ENCODE measurements around the gene MRPS22.
"Not testable (repeated sequence)": the region's sequence is repeated elsewhere in the genome, so short reads cannot be mapped to it uniquely, and the experiment has no call there.

The MRPS22 gene

GRCh38 chr3:139326707-139327106, 17.1 kb upstream of the MRPS22 start:
- no peak overlapping the region for H3K9ac ChIP-seq (ENCODE audit: low read length)
- H3K9me3 ChIP-seq (ENCODE audit: control insufficient read depth, low read length) = no peaks in the 10 kb centered on the region
- H3K4me1 ChIP-seq (ENCODE audit: control insufficient read depth, insufficient read depth, low read length) = peaks cover 5% of the 10 kb centered on the region
- H3K4me3 ChIP-seq (ENCODE audit: low read length) = no peak overlapping the region
- H3K36me3 ChIP-seq (ENCODE audit: control insufficient read depth, insufficient read depth, low read length) = no peaks in the 10 kb centered on the region
- H3K27me3 ChIP-seq (ENCODE audit: control insufficient read depth, insufficient read depth, low read length) = peaks cover 22% of the 10 kb centered on the region

- Histone ChIP-seq H3K4me1 (ENCODE audit: control insufficient read depth, insufficient read depth, low read length) (peaks cover 5% of the 10 kb centered on the region), H3K9ac (ENCODE audit: low read length) (no peak overlapping the region), H3K4me3 (ENCODE audit: low read length) (no peak overlapping the region), H3K36me3 (ENCODE audit: control insufficient read depth, insufficient read depth, low read length) (no peaks in the 10 kb centered on the region), H3K27me3 (ENCODE audit: control insufficient read depth, insufficient read depth, low read length) (peaks cover 22% of the 10 kb centered on the region), H3K9me3 (ENCODE audit: control insufficient read depth, low read length) (no peaks in the 10 kb centered on the region)
Observed at GRCh38 chr3:139327231-139327630, 16.6 kb upstream of the MRPS22 start.

GRCh38 chr3:139327861-139328260, 16.0 kb upstream of the MRPS22 start:
- Histone ChIP-seq H3K9me3 (ENCODE audit: control insufficient read depth, low read length) (no peaks in the 10 kb centered on the region), H3K27me3 (ENCODE audit: control insufficient read depth, insufficient read depth, low read length) (peaks cover 22% of the 10 kb centered on the region), H3K4me1 (ENCODE audit: control insufficient read depth, insufficient read depth, low read length) (peaks cover 5% of the 10 kb centered on the region), H3K36me3 (ENCODE audit: control insufficient read depth, insufficient read depth, low read length) (no peaks in the 10 kb centered on the region), H3K9ac (ENCODE audit: low read length) (no peak overlapping the region), H3K4me3 (ENCODE audit: low read length) (no peak overlapping the region)

GRCh38 chr3:139328356-139328755, 15.5 kb upstream of the MRPS22 start:
- Histone ChIP-seq H3K9me3 (ENCODE audit: control insufficient read depth, low read length) (no peaks in the 10 kb centered on the region), H3K36me3 (ENCODE audit: control insufficient read depth, insufficient read depth, low read length) (no peaks in the 10 kb centered on the region), H3K4me3 (ENCODE audit: low read length) (no peak overlapping the region), H3K4me1 (ENCODE audit: control insufficient read depth, insufficient read depth, low read length) (peaks cover 5% of the 10 kb centered on the region), H3K9ac (ENCODE audit: low read length) (no peak overlapping the region), H3K27me3 (ENCODE audit: control insufficient read depth, insufficient read depth, low read length) (peaks cover 22% of the 10 kb centered on the region)

- Histone ChIP-seq H3K27me3 (ENCODE audit: control insufficient read depth, insufficient read depth, low read length) (peaks cover 22% of the 10 kb centered on the region), H3K9ac (ENCODE audit: low read length) (no peak overlapping the region), H3K9me3 (ENCODE audit: control insufficient read depth, low read length) (no peaks in the 10 kb centered on the region), H3K4me1 (ENCODE audit: control insufficient read depth, insufficient read depth, low read length) (peaks cover 5% of the 10 kb centered on the region), H3K4me3 (ENCODE audit: low read length) (no peak overlapping the region), H3K36me3 (ENCODE audit: control insufficient read depth, insufficient read depth, low read length) (no peaks in the 10 kb centered on the region)
Observed at GRCh38 chr3:139329364-139329850, 14.4 kb upstream of the MRPS22 start.

- no peak overlapping the region for H3K4me3 ChIP-seq (ENCODE audit: low read length)
- H3K9ac ChIP-seq (ENCODE audit: low read length) = no peak overlapping the region
- peaks cover 22% of the 10 kb centered on the region for H3K27me3 ChIP-seq (ENCODE audit: control insufficient read depth, insufficient read depth, low read length)
- H3K4me1 ChIP-seq (ENCODE audit: control insufficient read depth, insufficient read depth, low read length) = peaks cover 5% of the 10 kb centered on the region
- no peaks in the 10 kb centered on the region for H3K36me3 ChIP-seq (ENCODE audit: control insufficient read depth, insufficient read depth, low read length)
- H3K9me3 ChIP-seq (ENCODE audit: control insufficient read depth, low read length) = no peaks in the 10 kb centered on the region
Observed at GRCh38 chr3:139332092-139332491, 11.7 kb upstream of the MRPS22 start.

GRCh38 chr3:139334675-139335074, 9.1 kb upstream of the MRPS22 start:
- H3K4me3 ChIP-seq (ENCODE audit: low read length); H3K9ac ChIP-seq (ENCODE audit: low read length); H3K4me1 ChIP-seq (ENCODE audit: control insufficient read depth, insufficient read depth, low read length); H3K9me3 ChIP-seq (ENCODE audit: control insufficient read depth, low read length); H3K27me3 ChIP-seq (ENCODE audit: control insufficient read depth, insufficient read depth, low read length); H3K36me3 ChIP-seq (ENCODE audit: control insufficient read depth, insufficient read depth, low read length): not testable (repeated sequence)

GRCh38 chr3:139338405-139338804, 5.4 kb upstream of the MRPS22 start:
- H3K4me1 ChIP-seq (ENCODE audit: control insufficient read depth, insufficient read depth, low read length) = no peaks in the 10 kb centered on the region
- H3K36me3 ChIP-seq (ENCODE audit: control insufficient read depth, insufficient read depth, low read length) = no peaks in the 10 kb centered on the region
- no peak overlapping the region for H3K4me3 ChIP-seq (ENCODE audit: low read length)
- H3K27me3 ChIP-seq (ENCODE audit: control insufficient read depth, insufficient read depth, low read length) = no peaks in the 10 kb centered on the region
- no peaks in the 10 kb centered on the region for H3K9me3 ChIP-seq (ENCODE audit: control insufficient read depth, low read length)
- H3K9ac ChIP-seq (ENCODE audit: low read length) = no peak overlapping the region

- no peak overlapping the region for H3K9ac ChIP-seq (ENCODE audit: low read length)
- no peak overlapping the region for H3K4me3 ChIP-seq (ENCODE audit: low read length)
- no peaks in the 10 kb centered on the region for H3K36me3 ChIP-seq (ENCODE audit: control insufficient read depth, insufficient read depth, low read length)
- H3K27me3 ChIP-seq (ENCODE audit: control insufficient read depth, insufficient read depth, low read length) = no peaks in the 10 kb centered on the region
- no peaks in the 10 kb centered on the region for H3K9me3 ChIP-seq (ENCODE audit: control insufficient read depth, low read length)
- H3K4me1 ChIP-seq (ENCODE audit: control insufficient read depth, insufficient read depth, low read length) = no peaks in the 10 kb centered on the region
Observed at GRCh38 chr3:139339219-139339906, 4.5 kb upstream of the MRPS22 start.

- Histone ChIP-seq H3K27me3 (ENCODE audit: control insufficient read depth, insufficient read depth, low read length) (no peaks in the 10 kb centered on the region), H3K36me3 (ENCODE audit: control insufficient read depth, insufficient read depth, low read length) (no peaks in the 10 kb centered on the region), H3K9ac (ENCODE audit: low read length) (no peak overlapping the region)
Observed at GRCh38 chr3:139340784-139341183, 3.0 kb upstream of the MRPS22 start.

GRCh38 chr3:139342054-139342453, 1.8 kb upstream of the MRPS22 start:
- no peaks in the 10 kb centered on the region for H3K9me3 ChIP-seq (ENCODE audit: control insufficient read depth, low read length)
- H3K36me3 ChIP-seq (ENCODE audit: control insufficient read depth, insufficient read depth, low read length) = no peaks in the 10 kb centered on the region

More at GRCh38 chr3:139340784-139341183, 3.0 kb upstream of the MRPS22 start:
- Histone ChIP-seq H3K4me1 (ENCODE audit: control insufficient read depth, insufficient read depth, low read length) (no peaks in the 10 kb centered on the region), H3K9me3 (ENCODE audit: control insufficient read depth, low read length) (no peaks in the 10 kb centered on the region), H3K4me3 (ENCODE audit: low read length) (no peak overlapping the region)

GRCh38 chr3:139346771-139347170, 3.0 kb downstream of the MRPS22 start:
- no peaks in the 10 kb centered on the region for H3K4me1 ChIP-seq (ENCODE audit: control insufficient read depth, insufficient read depth, low read length)
- H3K36me3 ChIP-seq (ENCODE audit: control insufficient read depth, insufficient read depth, low read length) = peaks cover 25% of the 10 kb centered on the region
- H3K4me3 ChIP-seq (ENCODE audit: low read length) = no peak overlapping the region
- no peak overlapping the region for H3K9ac ChIP-seq (ENCODE audit: low read length)
- no peaks in the 10 kb centered on the region for H3K27me3 ChIP-seq (ENCODE audit: control insufficient read depth, insufficient read depth, low read length)
- no peaks in the 10 kb centered on the region for H3K9me3 ChIP-seq (ENCODE audit: control insufficient read depth, low read length)

More at GRCh38 chr3:139342054-139342453, 1.8 kb upstream of the MRPS22 start:
- Histone ChIP-seq H3K4me3 (ENCODE audit: low read length) (no peak overlapping the region), H3K9ac (ENCODE audit: low read length) (no peak overlapping the region), H3K4me1 (ENCODE audit: control insufficient read depth, insufficient read depth, low read length) (no peaks in the 10 kb centered on the region), H3K27me3 (ENCODE audit: control insufficient read depth, insufficient read depth, low read length) (no peaks in the 10 kb centered on the region)
